H9 (cell line): ENCODE data around the gene TMEM147. TPM values are rescaled to one million over a fixed set of nuclear protein-coding genes. Genes with fewer than 3 reads are reported as not detected.

Source experiments
- DNase-seq: peaks from one replicate; pipeline ENCODE4 v3.0.0-alpha.2; 2017
- H2AFZ ChIP-seq: one replicate; pipeline ENCODE4 v1.6.1; 2013; ENCODE audit warnings: mild to moderate bottlenecking, low read length, control low read depth, moderate library complexity
- H2AK5ac ChIP-seq: 2 replicates; pipeline ENCODE4 v1.6.1; 2013; ENCODE audit warnings: low read length, control low read depth, mixed read lengths; ENCODE audit not compliant: insufficient read length
- H2BK120ac ChIP-seq: one replicate; pipeline ENCODE4 v1.6.1; 2013; ENCODE audit warnings: low read depth, mild to moderate bottlenecking, low read length, control low read depth, inconsistent platforms; ENCODE audit not compliant: poor library complexity, severe bottlenecking
- H2BK12ac ChIP-seq: 2 replicates; pipeline ENCODE4 v1.6.1; 2013; ENCODE audit warnings: low read length, control low read depth, mixed read lengths, low read depth; ENCODE audit not compliant: insufficient read length
- H2BK15ac ChIP-seq: 2 replicates; pipeline ENCODE4 v1.6.1; 2013; ENCODE audit warnings: low read depth, low read length, control low read depth
- H2BK20ac ChIP-seq: one replicate; pipeline ENCODE4 v1.6.1; 2013; ENCODE audit warnings: low read depth, mild to moderate bottlenecking, low read length, control low read depth, inconsistent platforms; ENCODE audit not compliant: poor library complexity, severe bottlenecking
- H2BK5ac ChIP-seq: 2 replicates; pipeline ENCODE4 v1.6.1; 2013; ENCODE audit warnings: low read length, control low read depth, mixed read lengths; ENCODE audit not compliant: insufficient read length
- H3K14ac ChIP-seq: 2 replicates; pipeline ENCODE4 v1.6.1; 2013; ENCODE audit warnings: low read length, control low read depth; ENCODE audit not compliant: insufficient read depth
- H3K18ac ChIP-seq: 2 replicates; pipeline ENCODE4 v1.6.1; 2013; ENCODE audit warnings: low read depth, mild to moderate bottlenecking, mixed read lengths, low read length, control low read depth; ENCODE audit not compliant: insufficient read length
- H3K23ac ChIP-seq: 2 replicates; pipeline ENCODE4 v1.6.1; 2013; ENCODE audit warnings: low read length, control low read depth, mixed read lengths, low read depth; ENCODE audit not compliant: insufficient read length
- H3K23me2 ChIP-seq: 2 replicates; pipeline ENCODE4 v1.6.1; 2013; ENCODE audit warnings: low read depth, mild to moderate bottlenecking, mixed read lengths, low read length, control low read depth; ENCODE audit not compliant: insufficient read length, poor library complexity, severe bottlenecking
- H3K27ac ChIP-seq: 2 replicates; pipeline ENCODE4 v1.5.1; 2013; ENCODE audit warnings: low read length, control low read depth, mixed read lengths, low read depth; ENCODE audit not compliant: insufficient read length
- H3K27me3 ChIP-seq: 2 replicates; pipeline ENCODE4 v1.6.1; 2013; ENCODE audit warnings: low read length, control low read depth, inconsistent platforms; ENCODE audit not compliant: insufficient read depth
- H3K4ac ChIP-seq: 2 replicates; pipeline ENCODE4 v1.6.1; 2013; ENCODE audit warnings: low read depth, mild to moderate bottlenecking, control low read depth, inconsistent platforms, low read length, moderate library complexity
- H3K4me1 ChIP-seq: 2 replicates; pipeline ENCODE4 v1.6.1; 2013; ENCODE audit warnings: low read length, control low read depth, inconsistent platforms; ENCODE audit not compliant: insufficient read depth
- H3K4me2 ChIP-seq: 2 replicates; pipeline ENCODE4 v1.6.1; 2013; ENCODE audit warnings: low read length, control low read depth, mixed read lengths; ENCODE audit not compliant: insufficient read length, insufficient read depth
- H3K56ac ChIP-seq: 2 replicates; pipeline ENCODE4 v1.6.1; 2013; ENCODE audit warnings: low read depth, mild to moderate bottlenecking, mixed read lengths, low read length, control low read depth; ENCODE audit not compliant: insufficient read length
- H3K79me1 ChIP-seq: 2 replicates; pipeline ENCODE4 v1.6.1; 2013; ENCODE audit warnings: low read depth, mild to moderate bottlenecking, moderate library complexity, low read length, control low read depth, inconsistent platforms; ENCODE audit not compliant: insufficient read depth, poor library complexity, severe bottlenecking
- H3K79me2 ChIP-seq: 2 replicates; pipeline ENCODE4 v1.6.1; 2013; ENCODE audit warnings: low read length, control low read depth, inconsistent platforms; ENCODE audit not compliant: insufficient read depth
- H3K9ac ChIP-seq: 2 replicates; pipeline ENCODE4 v1.6.1; 2013; ENCODE audit warnings: low read length, control low read depth, mixed read lengths; ENCODE audit not compliant: insufficient read length; ENCODE audit errors: extremely low read depth
- H3K9me3 ChIP-seq: one replicate; pipeline ENCODE4 v1.6.1; 2013; ENCODE audit warnings: low read depth, low read length, inconsistent platforms; ENCODE audit not compliant: control insufficient read depth
- H3T11ph ChIP-seq: one replicate; pipeline ENCODE4 v1.6.1; 2013; ENCODE audit warnings: mild to moderate bottlenecking, low read length, control low read depth, inconsistent platforms
- H4K20me1 ChIP-seq: one replicate; pipeline ENCODE4 v1.6.1; 2013; ENCODE audit not compliant: control insufficient read depth, insufficient read length, insufficient read depth
- H4K5ac ChIP-seq: 2 replicates; pipeline ENCODE4 v1.6.1; 2013; ENCODE audit warnings: low read depth, mild to moderate bottlenecking, mixed read lengths, low read length, control low read depth; ENCODE audit not compliant: insufficient read length
- H4K8ac ChIP-seq: replicated peaks from 2 replicates; pipeline ENCODE4 v1.6.1; 2013; ENCODE audit warnings: low read length, control low read depth, mixed read lengths, low read depth; ENCODE audit not compliant: insufficient read length
- H4K91ac ChIP-seq: 2 replicates; pipeline ENCODE4 v1.6.1; 2013; ENCODE audit warnings: low read depth, mild to moderate bottlenecking, moderate library complexity, mixed read lengths, low read length, control low read depth; ENCODE audit not compliant: insufficient read length
- H3K27ac Mint-ChIP-seq, 3 experiments: 2 replicates in 2 of 3; 3 replicates in 1 of 3; pipeline ENCODE4 v1.8.0; 2020 to 2021; ENCODE audit warnings: mixed read lengths in 3 of 3, mild to moderate bottlenecking in 1 of 3, moderate library complexity in 1 of 3
- H3K27me3 Mint-ChIP-seq: 2 replicates; pipeline ENCODE4 v1.8.0; 2021; ENCODE audit warnings: low read depth, mild to moderate bottlenecking, moderate library complexity, mixed read lengths
- H3K36me3 Mint-ChIP-seq, 3 experiments: 2 replicates in 2 of 3; 3 replicates in 1 of 3; pipeline ENCODE4 v1.8.0; 2020 to 2021; ENCODE audit warnings: low read depth in 3 of 3, mixed read lengths in 3 of 3; ENCODE audit not compliant: insufficient read depth in 1 of 3
- H3K4me1 Mint-ChIP-seq, 2 experiments: 2 replicates each; pipeline ENCODE4 v1.8.0; 2020; ENCODE audit warnings: mixed read lengths in 2 of 2
- H3K4me3 Mint-ChIP-seq, 2 experiments: 2 replicates in 1 of 2; 3 replicates in 1 of 2; pipeline ENCODE4 v1.8.0; 2020 to 2021; ENCODE audit warnings: mild to moderate bottlenecking in 2 of 2, mixed read lengths in 2 of 2, moderate library complexity in 1 of 2
- H3K9me3 Mint-ChIP-seq, 2 experiments: 2 replicates in 1 of 2; 3 replicates in 1 of 2; pipeline ENCODE4 v1.8.0; 2020; ENCODE audit warnings: mild to moderate bottlenecking in 2 of 2, mixed read lengths in 2 of 2, moderate library complexity in 1 of 2
- CTCF ChIP-seq: fragments of 200-600 bp; sonication (generic); conservative IDR thresholded peaks from 3 replicates; pipeline ENCODE4 v1.8.0; 2021; ENCODE audit warnings: antibody characterized with exemption, mild to moderate bottlenecking
- WGBS: extraction: QIAGEN DNeasy Blood & Tissue Kit; methylation state at CpG from one replicate; pipeline ENCODE4 v1.1.7; 2013; ENCODE audit warnings: missing lambda C conversion rate, low lambda C conversion rate, mixed read lengths; ENCODE audit not compliant: insufficient read length; ENCODE audit errors: extremely low coverage; 5-methylcytosine and 5-hydroxymethylcytosine counted together
- total RNA-seq: library from RNA; stranded (reverse); gene quantifications from 2 replicates; pipeline ENCODE4 v1.2.1, GENCODE V29; 2021

TMEM147 gene
- total RNA-seq, 1 experiment from 2014 or later = 125 TPM

- no peak overlapping the region for H3K4ac ChIP-seq
- H3K9me3 ChIP-seq = no peaks in the 10 kb centered on the region
- H3K4me1 ChIP-seq = no peaks in the 10 kb centered on the region
- H3K79me2 ChIP-seq = no peaks in the 10 kb centered on the region; the same call in 1 of the 2 replicates
- no peak overlapping the region for H4K8ac ChIP-seq
- H2BK20ac ChIP-seq = no peak overlapping the region
- peaks cover 7% of the 10 kb centered on the region for H3K23me2 ChIP-seq
- no peak overlapping the region for H4K5ac ChIP-seq
- no peaks in the 10 kb centered on the region for H3K79me1 ChIP-seq
- H3T11ph ChIP-seq = no peak overlapping the region
- H2BK15ac ChIP-seq = no peak overlapping the region
- no peaks in the 10 kb centered on the region; a peak in 1 of 7 replicates for H3K36me3 Mint-ChIP-seq
- H3K27ac ChIP-seq = no peak overlapping the region
- no peak overlapping the region for H3K9ac ChIP-seq
- H3K14ac ChIP-seq = no peak overlapping the region; the same call in 1 of the 2 replicates
- no peak overlapping the region for H3K56ac ChIP-seq
- no peak for DNase-seq
- no peak overlapping the region for H2BK120ac ChIP-seq
- no peak overlapping the region for H3K18ac ChIP-seq
- no CpG with 5 or more reads among the region's 17 CpGs for WGBS
- H3K27me3 Mint-ChIP-seq = peaks cover 52% of the 10 kb centered on the region
- H3K23ac ChIP-seq = no peak overlapping the region
- H3K27me3 ChIP-seq = peaks cover 3% of the 10 kb centered on the region; the same call in 1 of the 2 replicates
- H3K27ac Mint-ChIP-seq = peak overlapping the region in 1 of 3 experiments; percentile 18; a peak in 1 of 7 replicates
- H3K4me2 ChIP-seq = no peak overlapping the region
- peaks cover 0 to 2% of the 10 kb centered on the region in 2 experiments; a peak in 1 of 5 replicates for H3K9me3 Mint-ChIP-seq
- H4K20me1 ChIP-seq = no peaks in the 10 kb centered on the region
- H2BK5ac ChIP-seq = no peak overlapping the region
- H4K91ac ChIP-seq = no peak overlapping the region
- peak overlapping the region in 1 of 2 experiments; percentile 16; a peak in 2 of 5 replicates for H3K4me3 Mint-ChIP-seq
- TF ChIP-seq CTCF = no peak
- no peak overlapping the region for H2BK12ac ChIP-seq
- H2AK5ac ChIP-seq = no peak overlapping the region
- H3K4me1 Mint-ChIP-seq = peaks cover 3 to 10% of the 10 kb centered on the region in 2 experiments
- no peak overlapping the region for H2AFZ ChIP-seq
These were observed 16.9 kb downstream of the TMEM147 start for GRCh38 chr19:35562336-35562735.
